ENCODE measurements around the gene ATAD1.

- no peak for TF ChIP-seq CTCF (IDR thresholded peaks at IDR 0.05)
- TF ChIP-seq POLR2A (IDR thresholded peaks at IDR 0.05): no peak
Observed at GRCh38 chr10:87712913-87713616, 105.0 kb downstream of the ATAD1 start.
